AG04450 (cell line): ENCODE measurements around the gene SLC26A8. TPM values are rescaled to one million over a fixed set of nuclear protein-coding genes. Genes with fewer than 3 reads are reported as not detected.
"Not testable (repeated sequence)": the region's sequence is repeated elsewhere in the genome, so short reads cannot be mapped to it uniquely, and the experiment has no call there.

Experiments used
- CTCF ChIA-PET: fragments of 300-600, 350-600 bp; formaldehyde crosslinking; extraction: SDS; loops from one replicate; lab custom pipeline; 2022; ENCODE audit warnings: antibody characterized with exemption, inconsistent platforms; lab: Charles Lee
- POLR2A ChIA-PET: fragments of 350-600 bp; formaldehyde crosslinking; extraction: SDS; loops from one replicate; lab custom pipeline; 2021; ENCODE audit warnings: antibody characterized with exemption, inconsistent platforms; lab: Yijun Ruan, JAX
- DNase-seq: peaks from one replicate; pipeline ENCODE4 v3.0.0-alpha.2; 2011; ENCODE audit warnings: low read depth, low spot score
- H3K27ac ChIP-seq: one replicate; pipeline ENCODE4 v1.5.1; 2012; ENCODE audit warnings: low read depth, low read length, control low read depth
- H3K27me3 ChIP-seq: one replicate; pipeline ENCODE4 v1.6.0; 2012; ENCODE audit warnings: low read length; ENCODE audit not compliant: control insufficient read depth, insufficient read depth
- H3K4me3 ChIP-seq: 2 replicates; pipeline ENCODE4 v1.5.1; 2011; ENCODE audit warnings: mild to moderate bottlenecking, low read depth, low read length, control low read depth
- H3K9me3 ChIP-seq: 2 replicates; pipeline ENCODE4 v1.5.1; 2012; ENCODE audit warnings: low read length; ENCODE audit not compliant: control insufficient read depth, insufficient read depth
- CTCF ChIP-seq: IDR thresholded peaks from 2 replicates; pipeline ENCODE4 v1.5.1; 2011; ENCODE audit warnings: low read depth, low read length, control low read depth, inconsistent platforms
- polyA plus RNA-seq: library from polyadenylated mRNA; depleted of rRNA; stranded (reverse); fragments of >200 nt; gene quantifications from 2 replicates; pipeline ENCODE4 v1.2.3, GENCODE V29; 2011

Gene SLC26A8
- polyA plus RNA-seq, 1 experiment, result not detected

GRCh38 chr6:35980991-35981645, 43.3 kb downstream of the SLC26A8 start:
- ChIA-PET CTCF (no interaction called here), POLR2A (no interaction called here)
- no peak for TF ChIP-seq CTCF
- Histone ChIP-seq H3K27me3 (peaks cover 8% of the 10 kb centered on the region), H3K4me3 (no peak overlapping the region), H3K9me3 (no peaks in the 10 kb centered on the region), H3K27ac (no peak overlapping the region)
- DNase-seq, result no peak

- CTCF ChIA-PET, result interaction anchor here (1.1 kb wide), 1 partner anchor 115 kb away, joined by 3 read pairs; no protein-coding TSS in a partner anchor
- H3K27me3 ChIP-seq, H3K4me3 ChIP-seq, DNase-seq, POLR2A ChIA-PET, H3K9me3 ChIP-seq, H3K27ac ChIP-seq: not testable (repeated sequence)
Observed at GRCh38 chr6:35980126-35980525, 44.3 kb downstream of the SLC26A8 start.

- ChIA-PET CTCF (no interaction called here), POLR2A (no interaction called here)
- no peak for DNase-seq
- no peak overlapping the region for H3K27ac ChIP-seq
- H3K27me3 ChIP-seq, result peaks cover 6% of the 10 kb centered on the region
- H3K4me3 ChIP-seq, result no peak overlapping the region
- no peaks in the 10 kb centered on the region for H3K9me3 ChIP-seq
- TF ChIP-seq CTCF, result no peak
Observed at GRCh38 chr6:35977308-35977707, 47.1 kb downstream of the SLC26A8 start.

GRCh38 chr6:35973670-35974222, 50.7 kb downstream of the SLC26A8 start:
- Histone ChIP-seq H3K27ac (no peak overlapping the region), H3K27me3 (no peaks in the 10 kb centered on the region), H3K9me3 (no peaks in the 10 kb centered on the region), H3K4me3 (no peak overlapping the region)
- CTCF ChIA-PET, result no interaction called here
- no peak for DNase-seq
- POLR2A ChIA-PET, result interaction anchor here (0.6 to 1.2 kb wide), 2 partner anchors 52 to 93 kb away, joined by 3 read pairs; no protein-coding TSS in a partner anchor
- TF ChIP-seq CTCF, result no peak

- H3K9me3 ChIP-seq, result no peaks in the 10 kb centered on the region
- CTCF ChIA-PET, result interaction anchor here (0.6 kb wide), 1 partner anchor 121 kb away, joined by 11 read pairs; no protein-coding TSS in a partner anchor
- peak; percentile 19; the same call in 1 of the 2 replicates for TF ChIP-seq CTCF
- H3K27me3 ChIP-seq, result no peaks in the 10 kb centered on the region
- POLR2A ChIA-PET, result interaction anchor here (1.2 kb wide), 1 partner anchor 53 kb away, joined by 3 read pairs; no protein-coding TSS in a partner anchor
- H3K27ac ChIP-seq, result no peak overlapping the region
- no peak overlapping the region for H3K4me3 ChIP-seq
- no peak for DNase-seq
Observed at GRCh38 chr6:35972471-35973367, 51.7 kb downstream of the SLC26A8 start.
